ENCODE data around the gene TPH2. TPM values are rescaled to one million over a fixed set of nuclear protein-coding genes. Genes with fewer than 3 reads are reported as not detected.

Gene TPH2
- polyA plus RNA-seq, 1 donor (not counting 4 experiments of a cell fraction or from before 2014, with no cell fraction given): not detected

GRCh38 chr12:72072592-72073212, 134.1 kb downstream of the TPH2 start:
- no peak for TF ChIP-seq CTCF (optimal IDR thresholded peaks at IDR 0.05 in 1 of 3, IDR thresholded peaks at IDR 0.05 in 1 of 3, conservative IDR thresholded peaks at IDR 0.05 in 1 of 3; ENCODE audit: extremely low read depth in 1 of 3, insufficient read depth in 2 of 3, low read length in 3 of 3)
- no peak for TF ChIP-seq EZH2 (IDR thresholded peaks at IDR 0.05; ENCODE audit: low read length)
- Histone ChIP-seq H3K9me3 (ENCODE audit: control insufficient read depth, low read depth, low read length) (no peaks in the 10 kb centered on the region), H3K4me1 (ENCODE audit: control insufficient read depth, extremely low read depth, insufficient read depth, low read length) (no peaks in the 10 kb centered on the region), H4K20me1 (ENCODE audit: control insufficient read depth, extremely low read depth, insufficient read depth, low read length) (no peaks in the 10 kb centered on the region), H2AFZ (ENCODE audit: control insufficient read depth, low read length) (no peak overlapping the region), H3K36me3 (ENCODE audit: control insufficient read depth in 2 of 2, extremely low read depth in 1 of 2, insufficient read depth in 2 of 2, low read length in 2 of 2) (no peaks in the 10 kb centered on the region), H3K27me3 (ENCODE audit: control insufficient read depth, extremely low read depth, insufficient read depth, low read length) (no peaks in the 10 kb centered on the region), H3K79me2 (ENCODE audit: control insufficient read depth, insufficient read depth, low read length) (no peaks in the 10 kb centered on the region), H3K9ac (ENCODE audit: control insufficient read depth, extremely low read depth, insufficient read depth, low read length) (no peak overlapping the region), H3K27ac (ENCODE audit: control insufficient read depth, insufficient read depth, low read length) (no peak overlapping the region), H3K4me2 (ENCODE audit: control insufficient read depth, extremely low read depth, insufficient read depth, low read depth, low read length) (no peak overlapping the region), H3K9me1 (ENCODE audit: control insufficient read depth, extremely low read depth, insufficient read depth, low read length) (no peaks in the 10 kb centered on the region), H3K4me3 (ENCODE audit: control insufficient read depth in 2 of 3, extremely low read depth in 1 of 3, insufficient read depth in 2 of 3, low read depth in 1 of 3, low read length in 3 of 3) (no peak overlapping the region)
- FAIRE-seq: no peak
- dilution Hi-C loops (cut with MboI; ENCODE audit: extremely low pct_ligation_motif_present, low sequenced_read_pairs): no loop called here
- DNase-seq (ENCODE audit: low read depth, low spot score): no peak

GRCh38 chr12:72074065-72074464, 135.4 kb downstream of the TPH2 start:
- Histone ChIP-seq H3K9ac (ENCODE audit: control insufficient read depth, extremely low read depth, insufficient read depth, low read length) (no peak overlapping the region), H2AFZ (ENCODE audit: control insufficient read depth, low read length) (no peak overlapping the region), H4K20me1 (ENCODE audit: control insufficient read depth, extremely low read depth, insufficient read depth, low read length) (no peaks in the 10 kb centered on the region), H3K4me3 (ENCODE audit: control insufficient read depth in 2 of 3, extremely low read depth in 1 of 3, insufficient read depth in 2 of 3, low read depth in 1 of 3, low read length in 3 of 3) (no peak overlapping the region), H3K36me3 (ENCODE audit: control insufficient read depth in 2 of 2, extremely low read depth in 1 of 2, insufficient read depth in 2 of 2, low read length in 2 of 2) (no peaks in the 10 kb centered on the region), H3K27me3 (ENCODE audit: control insufficient read depth, extremely low read depth, insufficient read depth, low read length) (no peaks in the 10 kb centered on the region), H3K4me2 (ENCODE audit: control insufficient read depth, extremely low read depth, insufficient read depth, low read depth, low read length) (no peak overlapping the region), H3K27ac (ENCODE audit: control insufficient read depth, insufficient read depth, low read length) (no peak overlapping the region), H3K9me3 (ENCODE audit: control insufficient read depth, low read depth, low read length) (no peaks in the 10 kb centered on the region), H3K79me2 (ENCODE audit: control insufficient read depth, insufficient read depth, low read length) (no peaks in the 10 kb centered on the region), H3K4me1 (ENCODE audit: control insufficient read depth, extremely low read depth, insufficient read depth, low read length) (no peaks in the 10 kb centered on the region), H3K9me1 (ENCODE audit: control insufficient read depth, extremely low read depth, insufficient read depth, low read length) (no peaks in the 10 kb centered on the region)
- DNase-seq (ENCODE audit: low read depth, low spot score): no peak
- no peak for FAIRE-seq
- dilution Hi-C loops (cut with MboI; ENCODE audit: extremely low pct_ligation_motif_present, low sequenced_read_pairs): no loop called here
- no peak for TF ChIP-seq EZH2 (IDR thresholded peaks at IDR 0.05; ENCODE audit: low read length)
- TF ChIP-seq CTCF (optimal IDR thresholded peaks at IDR 0.05 in 1 of 3, IDR thresholded peaks at IDR 0.05 in 1 of 3, conservative IDR thresholded peaks at IDR 0.05 in 1 of 3; ENCODE audit: extremely low read depth in 1 of 3, insufficient read depth in 2 of 3, low read length in 3 of 3): no peak

All from keratinocyte (primary cell).